BJ (cell line): ENCODE measurements around the gene TEAD4. TPM values are rescaled to one million over a fixed set of nuclear protein-coding genes. Genes with fewer than 3 reads are reported as not detected.

Experiments used
- CTCF ChIA-PET: fragments of 350-600 bp; formaldehyde crosslinking; extraction: SDS; loops from one replicate; lab custom pipeline; 2021; ENCODE audit warnings: antibody characterized with exemption, inconsistent platforms; lab: Yijun Ruan, JAX
- POLR2A ChIA-PET: fragments of 300-600 bp; sonication (Branson Sonifier 250); formaldehyde crosslinking; extraction: SDS; loops from one replicate; lab custom pipeline; 2021; ENCODE audit warnings: antibody characterized with exemption; lab: Charles Lee
- DNase-seq: peaks from one replicate; pipeline ENCODE4 v3.0.0-alpha.2; 2011; ENCODE audit warnings: low read depth
- H3K27me3 ChIP-seq: 2 replicates; pipeline ENCODE4 v1.6.0; 2011; ENCODE audit warnings: low read length; ENCODE audit not compliant: control insufficient read depth, insufficient read depth
- H3K36me3 ChIP-seq: 2 replicates; pipeline ENCODE4 v1.5.1; 2011; ENCODE audit warnings: low read length; ENCODE audit not compliant: control insufficient read depth, insufficient read depth
- H3K4me3 ChIP-seq: 2 replicates; pipeline ENCODE4 v1.5.1; 2011; ENCODE audit warnings: low read depth, mild to moderate bottlenecking, control low read depth, low read length
- CTCF ChIP-seq: IDR thresholded peaks from 2 replicates; pipeline ENCODE4 v1.5.1; 2011; ENCODE audit warnings: low read depth, mild to moderate bottlenecking, control low read depth, inconsistent platforms, low read length, moderate library complexity; ENCODE audit not compliant: insufficient read depth
- polyA plus RNA-seq: library from polyadenylated mRNA; depleted of rRNA; stranded (reverse); fragments of >200 nt; gene quantifications from 2 replicates; pipeline ENCODE4 v1.2.3, GENCODE V29; 2011

Gene TEAD4
- polyA plus RNA-seq, 1 experiment, result 30.2 TPM

GRCh38 chr12:3030821-3031429 lies 71.7 kb downstream of the TEAD4 start:
- TF ChIP-seq CTCF, result no peak
- H3K27me3 ChIP-seq, result no peaks in the 10 kb centered on the region
- DNase-seq, result no peak
- CTCF ChIA-PET, result interaction anchor here (0.8 to 4.8 kb wide), 3 partner anchors 11 to 177 kb away, joined by 3 to 26 read pairs (median 3); no protein-coding TSS in a partner anchor
- H3K4me3 ChIP-seq, result no peak overlapping the region
- peaks cover 10% of the 10 kb centered on the region for H3K36me3 ChIP-seq
- POLR2A ChIA-PET, result interaction anchor here (0.6 kb wide), 1 partner anchor 138 kb away, joined by 6 read pairs; no protein-coding TSS in a partner anchor

GRCh38 chr12:3032161-3032560 lies 73.0 kb downstream of the TEAD4 start:
- ChIA-PET CTCF (interaction anchor here (0.6 to 4.8 kb wide), 3 partner anchors 10 to 178 kb away, joined by 3 to 26 read pairs (median 3); no protein-coding TSS in a partner anchor), POLR2A (no interaction called here)
- DNase-seq, result no peak
- H3K27me3 ChIP-seq, result no peaks in the 10 kb centered on the region
- no peak overlapping the region for H3K4me3 ChIP-seq
- no peak for TF ChIP-seq CTCF
- H3K36me3 ChIP-seq, result peaks cover 10% of the 10 kb centered on the region

- H3K4me3 ChIP-seq, result no peak overlapping the region
- ChIA-PET POLR2A (no interaction called here), CTCF (interaction anchor here (0.6 to 4.8 kb wide), 10 partner anchors 9 to 188 kb away, joined by 3 to 26 read pairs (median 6); partner anchors contain the start of gene TEX52)
- H3K27me3 ChIP-seq, result no peaks in the 10 kb centered on the region
- H3K36me3 ChIP-seq, result peaks cover 11% of the 10 kb centered on the region
- TF ChIP-seq CTCF, result no peak
- DNase-seq, result no peak
These were observed 73.8 kb downstream of the TEAD4 start for GRCh38 chr12:3032770-3033538.

GRCh38 chr12:3033539-3033867 lies 74.3 kb downstream of the TEAD4 start:
- Histone ChIP-seq H3K36me3 (peaks cover 14% of the 10 kb centered on the region), H3K27me3 (no peaks in the 10 kb centered on the region), H3K4me3 (no peak overlapping the region)
- ChIA-PET POLR2A (no interaction called here), CTCF (interaction anchor here (0.8 to 4.8 kb wide), 25 partner anchors 9 to 219 kb away, joined by 3 to 26 read pairs (median 5); partner anchors contain the start of genes FOXM1, RHNO1 and TEX52)
- TF ChIP-seq CTCF, result no peak
- DNase-seq, result no peak

- POLR2A ChIA-PET, result no interaction called here
- no peak overlapping the region for H3K4me3 ChIP-seq
- H3K27me3 ChIP-seq, result no peaks in the 10 kb centered on the region
- TF ChIP-seq CTCF, result peak; percentile 86
- H3K36me3 ChIP-seq, result peaks cover 14% of the 10 kb centered on the region
- CTCF ChIA-PET, result interaction anchor here (0.5 to 4.8 kb wide), 36 partner anchors 8 to 294 kb away, joined by 3 to 26 read pairs (median 4); partner anchors contain the start of genes FOXM1, RHNO1 and TEX52
- no peak for DNase-seq
These were observed 75.0 kb downstream of the TEAD4 start for GRCh38 chr12:3034067-3034750.
